GM12874 (cell line): Measurements from ENCODE around the gene TRIM26.

Source experiments
- TF ChIP-seq, protein P1 (sequence below): IDR thresholded peaks from 2 replicates; pipeline ENCODE4 v1.5.1; 2011; ENCODE audit warnings: low read depth, mild to moderate bottlenecking, control low read depth, low read length, moderate library complexity; ENCODE audit not compliant: insufficient read depth

The TRIM26 gene

DNA sequence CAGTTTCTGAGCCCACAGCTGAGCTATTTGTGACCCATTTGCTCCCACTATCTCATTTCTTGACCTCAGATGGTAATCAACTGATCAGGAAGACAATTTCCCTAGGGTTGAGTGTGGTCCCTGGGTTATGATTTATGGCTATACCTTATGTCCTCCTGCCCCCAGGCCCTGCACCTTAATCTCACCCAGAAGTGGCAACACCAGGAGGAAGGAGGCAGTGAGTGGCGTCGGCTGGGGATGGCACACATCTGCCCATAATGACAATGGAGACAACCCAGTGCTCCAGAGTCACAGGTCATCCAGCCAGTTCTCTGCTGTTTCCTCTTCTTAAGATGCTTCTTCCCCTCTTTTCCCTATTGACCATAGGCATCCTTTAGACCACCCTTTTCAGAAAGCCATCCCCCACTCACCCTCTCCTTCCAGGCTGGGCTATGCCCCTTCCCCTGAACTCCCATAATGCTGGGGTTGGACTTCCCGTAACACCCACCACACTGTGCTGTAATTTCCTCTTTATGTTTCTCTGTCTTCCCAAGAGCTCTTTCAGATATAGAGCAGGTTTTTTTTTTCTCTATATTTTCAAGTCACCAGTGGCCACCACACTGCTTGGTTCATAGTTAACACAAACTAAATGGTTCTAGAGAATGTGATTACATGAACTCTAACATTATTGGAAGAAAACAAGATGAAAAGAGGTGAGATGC lies 60.1 kb downstream of the TRIM26 start:
- TF ChIP-seq, protein P1, sequence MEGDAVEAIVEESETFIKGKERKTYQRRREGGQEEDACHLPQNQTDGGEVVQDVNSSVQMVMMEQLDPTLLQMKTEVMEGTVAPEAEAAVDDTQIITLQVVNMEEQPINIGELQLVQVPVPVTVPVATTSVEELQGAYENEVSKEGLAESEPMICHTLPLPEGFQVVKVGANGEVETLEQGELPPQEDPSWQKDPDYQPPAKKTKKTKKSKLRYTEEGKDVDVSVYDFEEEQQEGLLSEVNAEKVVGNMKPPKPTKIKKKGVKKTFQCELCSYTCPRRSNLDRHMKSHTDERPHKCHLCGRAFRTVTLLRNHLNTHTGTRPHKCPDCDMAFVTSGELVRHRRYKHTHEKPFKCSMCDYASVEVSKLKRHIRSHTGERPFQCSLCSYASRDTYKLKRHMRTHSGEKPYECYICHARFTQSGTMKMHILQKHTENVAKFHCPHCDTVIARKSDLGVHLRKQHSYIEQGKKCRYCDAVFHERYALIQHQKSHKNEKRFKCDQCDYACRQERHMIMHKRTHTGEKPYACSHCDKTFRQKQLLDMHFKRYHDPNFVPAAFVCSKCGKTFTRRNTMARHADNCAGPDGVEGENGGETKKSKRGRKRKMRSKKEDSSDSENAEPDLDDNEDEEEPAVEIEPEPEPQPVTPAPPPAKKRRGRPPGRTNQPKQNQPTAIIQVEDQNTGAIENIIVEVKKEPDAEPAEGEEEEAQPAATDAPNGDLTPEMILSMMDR, result no peak

DNA sequence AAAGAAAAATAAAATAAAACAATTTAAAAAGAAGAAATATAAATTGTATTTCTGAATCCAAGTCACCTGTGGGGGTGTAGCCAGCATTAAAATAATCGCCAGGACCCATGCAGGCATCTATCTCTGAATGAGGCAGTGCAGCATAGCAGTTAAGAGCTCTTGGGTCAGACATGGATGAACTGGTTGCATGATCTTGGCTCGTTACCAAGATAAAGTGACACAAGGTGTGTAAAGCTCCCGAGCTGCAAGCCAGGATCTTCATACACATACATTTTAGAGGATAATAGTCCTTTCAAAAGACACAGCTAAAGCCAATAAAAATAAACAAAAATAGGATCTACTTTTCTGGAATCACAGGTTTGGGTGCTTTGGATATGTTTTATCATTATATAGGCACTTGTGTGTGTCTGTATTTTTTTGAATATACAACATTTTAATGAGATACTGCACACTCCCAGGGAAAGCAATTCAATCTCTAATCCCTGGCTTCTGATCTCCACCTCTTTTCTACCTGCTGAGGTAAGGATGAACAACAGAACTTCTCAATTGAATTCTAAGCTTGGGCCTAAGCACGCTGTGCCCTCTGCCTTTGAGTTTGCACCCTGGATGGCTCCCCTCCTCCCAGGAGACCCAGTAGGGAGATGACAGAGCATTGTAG lies 61.1 kb downstream of the TRIM26 start:
- TF ChIP-seq, protein P1, result no peak

DNA sequence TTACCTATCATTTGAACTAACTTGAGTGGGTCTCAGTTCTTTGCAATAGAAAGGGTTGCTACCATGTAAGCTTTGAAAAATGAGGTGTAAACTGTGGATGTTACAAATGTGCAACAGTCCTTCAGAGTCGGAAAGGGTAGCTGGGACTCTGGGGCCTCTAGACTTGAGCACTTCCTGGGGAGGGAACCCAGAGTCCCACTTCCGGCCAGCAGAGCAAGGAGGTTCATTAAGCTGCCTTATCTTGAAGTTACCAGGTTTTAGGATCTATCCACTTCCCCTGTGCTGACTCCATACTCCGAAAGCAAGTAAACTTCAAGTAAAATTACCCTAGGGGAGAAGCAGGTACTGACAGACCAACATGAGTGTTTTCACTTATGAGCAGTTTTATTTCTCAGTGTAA lies 61.6 kb downstream of the TRIM26 start:
- TF ChIP-seq, protein P1, result no peak

DNA sequence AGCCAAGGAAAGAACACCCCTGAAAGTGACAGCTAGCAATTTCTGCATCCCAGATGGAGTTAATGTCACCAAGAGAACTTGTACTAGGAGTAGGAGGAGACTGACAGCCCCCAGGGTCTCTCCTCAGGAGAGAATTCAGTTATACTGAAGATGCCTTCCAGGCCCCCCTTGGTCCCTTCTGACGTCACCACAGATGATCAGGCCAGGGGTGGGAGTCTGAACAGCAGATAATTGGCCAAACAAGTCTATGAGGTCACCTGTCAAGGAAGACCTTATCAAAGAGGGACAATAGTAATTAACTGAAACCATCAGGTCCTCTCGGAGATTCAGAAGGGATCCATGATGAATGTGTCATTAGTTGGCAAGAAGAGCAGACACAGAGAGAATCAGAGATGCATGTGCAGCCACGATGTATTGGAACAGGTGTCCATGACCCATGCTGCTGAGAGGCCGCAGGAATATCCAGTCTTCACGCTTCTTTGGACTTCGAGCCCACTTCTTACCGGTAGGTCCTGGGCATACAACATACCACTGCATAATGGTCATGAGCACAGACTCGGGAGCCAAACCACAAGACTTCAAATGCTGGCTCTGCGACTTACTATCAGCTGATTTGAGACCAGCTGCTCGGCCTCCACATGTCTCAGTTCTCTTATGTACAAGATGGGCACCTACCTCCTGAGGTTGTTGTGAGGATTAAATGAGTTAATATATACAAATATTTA lies 62.4 kb downstream of the TRIM26 start:
- TF ChIP-seq, protein P1, result no peak

DNA sequence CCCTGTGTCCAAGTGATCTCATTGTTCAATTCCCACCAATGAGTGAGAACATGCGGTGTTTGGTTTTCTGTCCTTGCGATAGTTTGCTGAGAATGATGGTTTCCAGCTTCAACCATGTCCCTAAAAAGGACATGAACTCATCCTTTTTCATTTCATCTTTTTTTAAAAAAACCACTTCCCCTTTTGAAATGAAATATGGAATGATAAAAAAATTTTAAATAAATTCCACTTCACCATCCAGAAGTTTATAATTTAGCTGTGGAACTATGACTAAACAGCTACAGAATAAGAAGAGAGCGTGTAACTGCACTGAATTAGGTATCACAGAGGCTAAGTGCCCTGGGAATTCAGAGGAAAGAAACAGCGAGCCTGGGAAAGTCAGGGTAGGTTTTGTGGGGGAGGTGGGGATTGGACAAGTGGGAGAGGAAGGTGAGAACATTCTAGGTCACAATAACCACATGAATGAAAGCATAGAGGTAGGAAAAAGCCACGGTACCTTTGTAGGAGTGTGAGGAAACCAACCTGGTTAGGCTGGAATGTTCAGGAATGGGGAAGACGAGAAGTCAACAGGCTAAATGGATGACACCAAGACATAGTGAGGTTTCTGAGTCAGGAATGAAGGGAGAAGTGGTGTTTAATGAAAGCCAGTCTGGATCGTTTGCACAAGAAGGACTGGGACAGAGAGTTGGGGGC lies 63.2 kb downstream of the TRIM26 start:
- TF ChIP-seq, protein P1, result no peak

DNA sequence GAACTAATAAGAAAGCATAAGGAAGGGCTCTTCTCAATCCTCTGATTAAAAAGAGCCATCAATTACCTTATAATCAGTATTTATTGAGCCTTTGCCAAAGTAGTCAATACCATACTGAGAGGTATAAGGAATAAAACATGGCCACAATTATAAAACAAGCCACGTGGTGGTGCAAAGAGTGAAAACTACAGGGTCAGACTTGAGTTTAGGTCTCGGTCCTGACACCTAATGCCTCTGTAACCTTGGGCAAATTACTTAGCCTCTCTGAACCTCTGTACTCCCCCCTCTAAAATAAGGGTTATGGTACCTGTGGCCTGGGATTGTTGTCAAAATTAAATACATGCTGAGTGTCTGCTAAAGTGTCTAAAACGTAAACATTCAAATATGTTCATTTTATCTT lies 64.0 kb downstream of the TRIM26 start:
- TF ChIP-seq, protein P1, result no peak

DNA sequence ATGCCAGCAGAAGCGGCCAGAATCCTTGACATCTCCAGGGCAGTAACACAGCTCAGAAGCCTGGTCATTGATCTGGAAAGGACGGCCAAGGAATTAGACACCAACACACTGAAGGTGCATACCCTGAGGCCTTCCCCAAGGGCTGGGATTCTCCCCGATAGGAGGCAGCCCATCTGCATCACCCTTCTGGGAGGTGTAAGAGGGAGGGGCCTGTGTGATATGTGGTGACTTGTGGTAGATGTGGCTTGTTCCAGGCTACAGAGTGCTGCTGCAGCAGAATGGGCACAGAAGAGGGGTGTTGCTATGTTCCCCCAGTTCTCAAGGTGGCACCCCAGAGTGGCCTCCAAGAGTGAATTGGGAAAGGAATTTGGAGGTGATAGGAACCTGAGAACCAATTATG lies 66.1 kb downstream of the TRIM26 start:
- TF ChIP-seq, protein P1, result no peak
